Measurements from ENCODE around the gene OTUD1.

The OTUD1 gene

DNA sequence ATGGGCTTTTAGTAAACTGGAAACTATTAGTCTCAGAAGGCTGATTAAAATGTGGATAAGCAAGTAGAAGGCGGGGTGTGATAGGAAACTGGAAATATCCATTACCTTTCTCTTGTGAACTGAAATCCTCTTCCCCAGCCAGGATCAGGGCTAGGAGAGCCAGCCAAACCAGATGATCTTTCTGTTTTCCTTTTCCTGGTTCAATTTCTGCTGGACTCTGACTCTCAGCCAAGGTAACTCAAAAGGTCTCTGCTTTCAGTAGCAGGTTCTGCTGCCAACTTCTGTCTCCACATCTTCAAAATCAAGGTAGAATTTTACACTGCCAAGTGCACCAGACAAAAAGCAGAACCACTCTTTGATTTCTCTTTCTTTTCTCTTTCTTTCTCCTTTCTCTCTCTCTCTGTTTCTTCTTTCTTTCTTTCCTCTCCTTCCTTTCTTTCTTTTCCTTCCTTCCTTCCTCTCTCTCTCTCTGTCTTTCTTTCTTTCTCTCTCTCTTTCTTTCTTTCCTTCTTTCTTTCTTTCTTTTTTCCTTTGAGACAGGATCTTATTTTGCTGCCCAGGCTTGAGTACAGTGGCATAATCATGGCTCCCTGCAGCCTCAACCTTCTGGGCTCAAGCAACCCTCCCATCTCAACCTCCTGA is 30.8 kb downstream of the OTUD1 start:
- DNase-seq, result no peak

DNA sequence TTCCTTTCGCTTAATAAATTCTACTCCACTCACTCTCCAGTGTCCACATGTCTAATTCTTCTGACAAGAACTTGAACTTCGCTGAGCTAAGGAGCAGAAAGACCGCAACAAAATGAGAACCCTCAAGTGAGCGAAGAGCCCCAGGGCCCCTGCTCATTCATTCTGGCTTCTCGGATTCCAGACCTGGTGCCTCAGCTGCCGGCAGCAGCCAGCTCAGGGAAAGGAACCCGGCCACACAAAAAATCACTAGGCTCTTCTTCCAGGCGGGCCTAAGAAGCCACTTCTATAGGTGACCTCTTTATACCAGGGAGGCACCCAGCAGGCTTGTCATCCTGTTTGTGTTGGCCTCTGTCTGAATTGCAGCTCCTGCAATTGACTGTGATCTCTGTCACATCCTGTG is 33.3 kb downstream of the OTUD1 start:
- DNase-seq, result no peak

DNA sequence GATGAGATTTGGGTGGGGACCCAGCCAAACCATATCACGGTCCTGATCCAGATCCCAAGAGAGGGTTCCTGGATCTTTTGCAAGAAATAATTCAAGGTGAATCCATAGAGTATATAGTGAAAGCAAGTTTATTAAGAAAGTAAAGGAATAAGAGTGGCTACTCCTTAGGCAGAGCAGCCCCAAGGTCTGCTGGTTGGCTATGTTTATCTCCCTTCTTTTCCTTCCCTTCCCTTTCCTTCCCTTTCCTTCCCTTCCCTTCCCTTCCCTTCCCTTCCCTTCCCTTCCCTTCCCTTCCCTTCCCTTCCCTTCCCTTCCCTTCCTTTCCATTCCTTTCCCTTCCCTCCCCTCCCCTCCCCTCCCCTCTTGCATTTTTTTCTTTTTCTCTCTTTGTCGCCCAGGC is 35.2 kb downstream of the OTUD1 start:
- DNase-seq, result no peak

DNA sequence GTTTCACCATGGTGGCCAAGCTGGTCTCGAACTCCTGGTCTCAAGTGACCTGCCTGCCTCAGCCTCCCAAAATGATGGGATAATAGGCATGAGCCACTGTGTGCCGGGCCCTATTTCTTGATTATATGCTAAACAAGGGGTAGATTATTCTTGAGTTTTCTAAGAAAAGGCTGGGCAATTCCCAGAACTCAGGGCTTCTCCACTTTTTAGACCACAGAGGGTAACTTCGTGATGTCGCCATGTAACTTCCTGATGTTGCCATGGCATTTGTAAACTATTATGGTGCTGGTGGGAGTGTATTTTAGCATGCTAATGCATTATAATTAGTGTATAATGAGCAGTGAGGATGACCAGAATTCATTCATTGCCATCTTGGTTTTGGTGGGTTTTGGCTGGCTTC is 35.8 kb downstream of the OTUD1 start:
- no peak for DNase-seq

DNA sequence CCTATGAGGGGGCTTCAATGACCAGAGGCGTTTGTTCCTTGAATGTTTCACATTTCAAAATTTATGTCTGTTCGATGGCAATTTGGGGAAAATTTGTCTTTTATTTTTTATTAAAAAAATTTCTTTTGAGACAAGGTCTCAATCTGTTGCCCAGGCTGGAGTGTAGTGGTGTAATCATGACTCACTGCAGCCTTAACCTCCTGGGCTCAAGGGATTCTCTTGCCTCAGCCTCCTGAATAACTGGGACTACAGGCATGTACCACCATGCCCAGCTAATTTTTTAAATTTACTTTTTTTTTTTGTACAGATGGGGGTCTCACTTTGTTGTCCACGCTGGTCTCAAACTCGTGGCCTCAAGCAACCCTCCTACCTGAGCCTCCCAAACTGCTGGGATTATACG is 39.7 kb downstream of the OTUD1 start:
- no peak for DNase-seq

DNA sequence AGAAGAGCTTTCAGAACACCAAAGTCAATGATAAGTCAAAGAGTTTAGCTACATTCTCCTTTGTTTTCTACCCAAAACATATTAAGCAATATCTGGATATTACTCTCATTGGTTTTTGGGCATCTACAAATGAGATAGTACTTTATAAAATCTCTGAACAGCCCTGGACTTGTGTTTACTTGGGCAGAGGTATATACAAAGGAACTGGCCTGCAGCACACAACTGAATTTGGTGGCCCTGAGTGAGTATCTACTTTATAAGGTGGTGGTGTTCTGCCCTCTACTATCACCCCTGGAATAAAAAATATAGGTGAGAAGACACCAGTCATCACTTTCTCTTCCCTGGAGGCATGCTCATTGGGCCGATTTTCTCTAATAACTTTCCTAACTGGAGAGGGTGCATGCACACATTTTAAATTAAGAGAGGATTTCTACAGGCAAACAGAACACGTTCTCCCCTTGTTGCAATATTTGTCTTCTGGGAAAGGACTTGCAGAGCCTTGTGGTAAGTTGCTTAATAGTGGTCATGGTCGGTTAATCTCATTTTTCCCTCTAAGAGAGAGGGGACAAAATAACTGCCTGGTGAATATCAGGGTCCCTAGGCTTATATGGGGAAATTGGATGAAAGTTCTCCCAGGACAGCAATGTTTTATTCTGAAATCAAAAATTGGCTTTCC is 41.1 kb downstream of the OTUD1 start:
- DNase-seq, result no peak

DNA sequence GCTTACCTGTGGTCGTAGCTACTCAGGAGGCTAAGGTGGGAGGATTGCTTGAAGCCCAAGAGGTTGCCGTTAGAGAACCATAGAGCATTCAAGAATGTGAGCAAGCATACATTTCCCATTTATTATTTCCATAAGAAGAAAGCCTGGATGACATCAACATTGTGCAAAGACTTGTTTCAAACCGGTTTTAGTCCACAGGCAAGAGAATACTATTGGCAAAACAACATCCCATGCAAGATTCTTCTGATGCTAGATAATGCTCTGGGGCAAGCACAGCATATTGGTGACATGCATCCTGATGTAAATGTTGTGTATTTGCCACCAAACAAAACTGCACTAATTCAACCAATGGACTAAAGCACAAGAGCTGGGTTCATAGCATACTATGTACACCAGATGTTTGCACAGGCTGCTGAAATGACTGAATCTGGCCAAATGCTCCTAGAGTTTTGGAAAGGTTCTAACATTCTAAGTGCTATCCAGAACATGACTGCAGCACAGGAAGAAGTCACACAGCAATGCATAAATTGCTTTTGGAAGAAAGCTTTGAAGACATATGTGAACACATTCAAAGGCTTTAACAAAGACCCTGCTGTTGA is 42.6 kb downstream of the OTUD1 start:
- no peak for DNase-seq

DNA sequence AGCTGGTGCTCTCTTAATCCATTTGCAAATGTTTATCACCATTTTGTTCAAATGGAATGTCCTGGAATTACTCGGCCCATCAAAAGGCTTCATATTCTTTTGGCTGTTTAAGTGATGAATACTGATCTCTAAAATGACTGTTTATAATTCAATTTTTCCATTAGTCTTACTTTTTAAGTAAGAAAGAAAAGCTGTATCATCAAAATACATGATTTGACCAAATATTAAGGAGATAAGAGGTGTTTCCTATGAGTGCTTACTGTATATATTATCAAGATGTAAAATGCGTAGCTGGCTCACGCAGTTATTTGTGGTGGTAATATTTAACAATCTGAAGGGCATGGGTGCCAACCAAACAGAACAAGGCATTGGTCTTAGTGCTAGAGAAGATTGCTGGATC is 51.2 kb downstream of the OTUD1 start:
- no peak for DNase-seq
